Stimulated activated CD4-positive, alpha-beta T cell treated with anti-CD3 and anti-CD28 coated beads, Interleukin-1b, Interleukin-23, amount 100 ng/mL, for 48 hours (primary cell): ENCODE measurements around the gene SEC11A.
"Not testable (repeated sequence)": the region's sequence is repeated elsewhere in the genome, so short reads cannot be mapped to it uniquely, and the experiment has no call there.

Experiments
- DNase-seq: peaks from one replicate; pipeline ENCODE4 v3.0.0-alpha.2; 2020

SEC11A gene

DNA sequence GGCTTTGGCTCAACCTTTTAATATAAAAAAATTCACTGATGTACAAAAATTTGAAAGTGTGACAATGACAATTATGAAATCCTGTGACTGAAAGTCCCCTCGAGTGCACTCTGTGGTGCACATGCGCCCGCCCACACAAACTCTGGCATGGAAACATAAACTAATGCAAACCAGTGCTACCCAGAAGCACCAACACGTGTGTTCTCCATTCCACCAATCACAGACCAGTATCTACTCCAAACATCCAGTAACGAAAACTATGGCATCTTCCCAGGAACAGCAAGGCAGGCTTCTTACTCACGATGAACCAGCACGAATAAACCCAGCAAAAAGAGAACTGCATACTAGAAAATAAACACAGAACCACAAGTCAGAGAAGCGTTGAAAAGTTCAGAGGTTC lies 46.2 kb downstream of the SEC11A start:
- peak; percentile 64 for DNase-seq

DNA sequence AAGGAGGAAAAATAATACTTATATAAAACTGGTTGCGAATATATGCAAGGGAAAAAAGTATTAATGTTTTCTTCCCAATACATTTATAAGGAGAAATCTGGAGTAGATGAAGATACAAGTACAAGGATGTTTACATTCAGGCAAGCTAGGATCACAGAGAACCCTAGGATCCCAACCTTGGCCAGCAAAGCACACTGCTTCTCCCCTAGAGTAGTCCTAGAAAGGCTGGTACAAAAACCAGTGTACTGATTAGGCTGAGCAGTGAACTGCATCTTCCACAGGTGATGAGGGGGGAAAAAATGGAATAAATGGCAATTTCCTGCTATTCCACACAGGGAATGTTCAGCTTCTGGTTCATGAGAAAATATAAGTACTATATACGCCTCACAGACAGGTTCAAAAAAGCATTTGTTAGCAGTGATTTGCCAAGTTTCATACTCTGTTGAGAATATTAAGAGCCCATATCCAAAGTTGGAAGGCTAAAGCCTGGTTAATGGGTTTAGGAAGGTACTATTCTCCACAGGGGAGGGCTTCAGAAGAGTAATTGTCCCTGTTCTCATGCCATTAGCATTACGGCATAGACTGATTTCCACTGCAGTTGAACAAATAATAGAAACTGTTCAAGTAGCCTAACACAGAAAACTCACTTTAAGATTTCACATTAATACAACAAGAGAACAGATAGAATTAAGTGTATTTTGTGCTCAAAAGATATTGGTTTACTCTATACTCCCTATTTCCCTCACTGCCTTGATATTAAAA lies 47.5 kb downstream of the SEC11A start:
- no peak for DNase-seq

GRCh38 chr15:84666373-84666772 lies 49.6 kb downstream of the SEC11A start:
- no peak for DNase-seq

DNA sequence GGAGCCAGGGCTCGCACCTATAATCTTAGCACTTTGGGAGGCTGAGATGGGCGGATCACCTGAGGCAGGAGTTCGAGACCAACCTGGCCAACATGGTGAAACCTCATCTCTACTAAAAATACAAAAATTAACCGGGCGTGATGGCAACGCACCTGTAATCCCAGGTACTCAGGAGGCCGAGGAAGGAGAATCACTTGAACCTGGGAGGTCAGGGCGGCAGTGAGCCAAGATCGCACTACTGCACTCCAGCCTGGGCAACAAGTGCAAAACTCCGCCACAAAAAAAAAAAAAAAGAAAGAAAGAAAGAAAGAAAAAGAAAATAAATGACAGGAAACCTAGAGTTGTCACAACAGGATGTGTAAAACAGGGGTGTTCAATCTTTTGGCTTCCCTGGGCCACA lies 54.9 kb downstream of the SEC11A start:
- no peak for DNase-seq

DNA sequence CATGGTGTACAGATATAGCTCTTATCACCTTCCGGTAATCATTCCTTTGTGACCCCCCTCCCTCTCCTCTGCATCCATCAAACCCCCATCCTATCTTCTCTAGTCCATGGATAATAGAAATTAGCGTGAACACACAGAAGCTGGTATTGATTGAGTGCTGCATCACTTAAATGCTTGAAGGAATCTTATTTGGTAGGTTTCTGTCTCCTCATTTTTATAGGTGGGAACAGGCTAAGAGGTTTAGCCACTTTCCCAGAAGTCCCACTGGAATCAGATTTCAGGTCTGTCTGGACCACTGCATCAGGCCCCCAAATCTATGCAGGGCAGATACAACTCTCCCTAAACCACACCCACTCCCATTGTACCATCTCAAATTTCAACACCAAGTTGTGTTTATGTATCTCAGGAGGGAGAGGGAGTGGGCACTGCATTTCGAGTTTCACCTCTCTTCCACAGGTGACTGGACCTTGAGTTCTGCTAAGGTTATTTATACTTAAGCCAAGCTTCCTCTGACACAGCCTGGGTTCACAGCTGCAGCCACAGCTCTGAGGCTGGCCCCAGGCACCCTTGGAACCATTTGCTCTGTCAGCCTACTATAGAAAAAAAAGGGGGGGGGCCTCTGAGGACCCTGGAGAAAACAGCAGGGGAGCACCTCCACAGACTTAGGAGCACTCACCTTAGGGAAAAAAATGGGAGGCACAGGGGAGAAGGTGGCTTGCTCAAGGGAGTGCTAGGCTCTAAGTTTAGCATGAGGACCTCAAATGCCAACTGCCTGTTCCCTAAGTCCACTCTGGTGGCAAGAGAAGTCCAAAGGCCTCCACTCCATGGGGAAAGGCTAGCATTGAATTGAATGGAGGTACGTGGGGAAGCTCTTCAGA lies 55.8 kb downstream of the SEC11A start:
- no peak for DNase-seq

- no peak for DNase-seq
Measured at GRCh38 chr15:84658788-84659411, 57.0 kb downstream of the SEC11A start.

- DNase-seq = peak; percentile 79
Measured at GRCh38 chr15:84658080-84658787, 57.7 kb downstream of the SEC11A start, which contains the start of gene NMB. Gene NMB, minus strand, starts transcription at chr15:84658199. Its CDS starts 47 bp downstream, at chr15:84658152.

GRCh38 chr15:84657748-84658079 lies 58.2 kb downstream of the SEC11A start:
- no peak for DNase-seq

GRCh38 chr15:84656972-84657371 lies 59.0 kb downstream of the SEC11A start:
- DNase-seq = no peak

DNA sequence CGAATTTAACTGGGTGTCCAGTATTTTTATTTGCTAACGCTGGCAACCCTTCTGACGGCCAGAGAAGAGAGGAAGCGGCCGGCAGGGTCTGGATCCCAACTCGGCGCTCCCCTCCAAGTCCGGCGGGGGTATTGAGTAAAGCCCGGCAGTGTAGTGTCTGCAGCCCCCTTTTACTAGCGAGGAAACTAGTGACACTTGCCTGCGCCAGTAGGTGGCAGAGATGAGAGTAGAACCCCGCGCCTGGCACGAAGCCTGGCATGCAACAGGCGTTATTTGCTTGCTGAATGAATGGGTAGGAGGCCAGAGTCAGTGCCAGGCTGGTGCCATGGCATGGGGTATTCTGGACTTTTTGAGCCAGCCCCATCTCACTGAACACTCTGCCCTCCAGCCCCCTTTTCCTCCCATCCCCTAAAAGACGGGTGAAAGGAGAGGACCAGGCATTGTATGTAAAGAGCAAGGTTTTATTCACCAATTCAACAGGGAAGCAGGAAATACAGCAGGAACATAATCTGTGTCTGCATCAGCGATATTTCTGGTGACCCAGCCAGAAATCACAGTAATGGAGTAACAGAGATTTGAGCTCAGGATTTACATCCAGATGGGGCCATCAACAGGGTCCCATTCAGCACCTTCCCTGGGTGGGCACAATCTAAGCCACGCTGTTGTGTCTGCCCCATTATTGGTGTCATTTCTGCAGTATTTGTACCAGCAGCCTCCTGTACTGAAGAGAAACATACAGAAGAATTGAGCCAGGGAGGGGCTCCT lies 61.1 kb downstream of the SEC11A start:
- DNase-seq = peak; percentile 82

GRCh38 chr15:84653910-84654688 lies 61.8 kb downstream of the SEC11A start, which contains the start of gene WDR73:
Gene WDR73, minus strand, starts transcription at chr15:84654283. Its CDS starts 9 bp downstream, at chr15:84654274.
- peak; percentile 96 for DNase-seq

DNA sequence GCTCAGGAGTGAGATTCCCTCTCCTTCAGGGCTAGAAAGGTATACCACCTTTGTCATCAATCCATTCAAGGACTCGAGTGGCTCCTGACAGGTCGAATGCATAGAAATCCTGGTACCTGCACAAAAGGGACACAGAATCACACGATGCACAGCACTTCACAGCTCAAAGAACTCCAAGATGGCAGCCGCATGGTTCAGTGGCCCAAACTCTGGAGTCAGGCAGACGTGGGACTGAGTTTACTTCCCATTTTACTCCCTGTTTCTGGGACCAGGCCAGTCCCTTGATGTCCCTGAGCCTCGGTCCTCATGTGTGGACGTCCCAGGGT lies 62.4 kb downstream of the SEC11A start:
- no peak for DNase-seq

GRCh38 chr15:84649706-84650105 lies 66.2 kb downstream of the SEC11A start:
- DNase-seq = no peak

DNA sequence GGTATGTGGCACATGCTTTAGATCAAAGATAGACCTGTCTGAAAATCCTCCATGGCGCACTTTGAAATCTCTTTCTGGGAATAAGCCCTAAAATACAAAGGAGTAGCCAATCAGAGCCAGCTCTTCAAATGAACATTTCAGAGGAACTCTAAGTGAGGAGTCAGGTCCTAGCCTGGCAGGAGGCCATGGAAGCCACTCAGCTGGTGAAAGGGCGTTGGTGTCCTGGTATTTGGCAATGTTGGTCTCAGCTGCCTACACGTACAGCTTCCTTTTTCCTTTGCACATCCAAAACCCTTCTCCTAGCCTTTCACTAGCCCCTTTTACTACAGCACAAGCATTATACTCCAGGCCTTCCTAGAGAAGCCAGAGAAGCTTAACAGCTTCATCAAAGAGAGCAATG lies 67.4 kb downstream of the SEC11A start:
- no peak for DNase-seq

- DNase-seq = no peak
Measured at GRCh38 chr15:84647726-84648125, 68.2 kb downstream of the SEC11A start.

- no peak for DNase-seq
Measured at GRCh38 chr15:84645997-84646396, 69.9 kb downstream of the SEC11A start.

- no peak for DNase-seq
Measured at GRCh38 chr15:84645496-84645895, 70.4 kb downstream of the SEC11A start.

GRCh38 chr15:84643838-84644237 lies 72.1 kb downstream of the SEC11A start:
- DNase-seq = no peak

DNA sequence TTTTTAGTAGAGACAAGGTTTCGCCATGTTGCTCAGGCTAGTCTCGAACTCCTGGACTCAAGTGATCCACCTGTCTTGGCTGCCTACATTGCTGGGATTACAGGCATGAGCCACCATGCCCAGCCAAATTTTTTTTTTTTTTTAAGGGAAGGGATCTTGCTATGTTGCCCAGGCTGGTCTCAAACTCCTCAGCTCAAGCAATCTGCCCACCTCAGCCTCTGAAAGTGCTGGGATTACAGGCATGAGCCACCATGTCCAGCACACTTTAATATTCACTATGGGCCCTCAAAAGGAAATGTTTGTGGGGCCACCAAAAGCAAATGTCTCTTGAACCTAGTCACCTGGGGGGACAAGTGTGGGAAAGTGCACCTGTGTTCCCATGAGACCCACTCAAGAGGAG lies 73.3 kb downstream of the SEC11A start:
- not testable (repeated sequence) for DNase-seq

- DNase-seq = not testable (repeated sequence)
Measured at GRCh38 chr15:84641871-84642270, 74.1 kb downstream of the SEC11A start.

GRCh38 chr15:84638103-84638502 lies 77.8 kb downstream of the SEC11A start:
- DNase-seq = no peak
